ENCODE results near the gene ACVRL1.

GRCh38 chr12:51924551-51925319, 17.4 kb downstream of the ACVRL1 start:
- TF ChIP-seq CTCF (IDR thresholded peaks at IDR 0.05; ENCODE audit: low read length): no peak
- no peak for TF ChIP-seq EZH2 (IDR thresholded peaks at IDR 0.05; ENCODE audit: borderline replicate concordance, low read length)

Data from OCI-LY1 (cell line).